Peyer's patch (tissue), 4 donors: ENCODE results near the gene FILIP1L.

Experiments used
- CTCF ChIP-seq, 6 experiments: fragments of 450-650 bp in 4 of 6; fragments of 200-600 bp in 2 of 6; sonication (generic) in 1 of 6; IDR thresholded peaks; one replicate each; pipeline ENCODE4 v1.5.1; 2017 to 2019; ENCODE audit warnings: antibody characterized with exemption in 6 of 6, mild to moderate bottlenecking in 3 of 6, moderate library complexity in 1 of 6
- POLR2A ChIP-seq, 2 donors: fragments of 450-650 bp; IDR thresholded peaks; one replicate each; pipeline ENCODE4 v1.5.1; 2017; ENCODE audit warnings: antibody characterized with exemption in 2 of 2, mild to moderate bottlenecking in 2 of 2, moderate library complexity in 2 of 2

- TF ChIP-seq CTCF (IDR thresholded peaks at IDR 0.05) (no peak), POLR2A (IDR thresholded peaks at IDR 0.05) (no peak)
Measured at GRCh38 chr3:100044369-100044768, 69.9 kb downstream of the FILIP1L start.
